GM12878 (cell line): ENCODE results near the gene CDKN2AIPNL. TPM values are rescaled to one million over a fixed set of nuclear protein-coding genes. Genes with fewer than 3 reads are reported as not detected.

Experiments
- ATAC-seq: fragments of 200-7000 bp; cut with Tn5 transposase; 3 replicates; pipeline ENCODE4 v1.9.1; 2020; ENCODE audit warnings: mild to moderate bottlenecking, moderate library complexity
- BruUV-seq: library from RNA; stranded (reverse); fragments of 400-500 nt; replicated peaks from 2 replicates; lab custom pipeline; 2021; lab: Mats Ljungman, UMichigan
- CTCF ChIA-PET: fragments of 300-600 bp; sonication (Branson Sonifier 250); formaldehyde crosslinking; extraction: SDS; loops from one replicate; lab custom pipeline; 2021; ENCODE audit warnings: inconsistent platforms; lab: Yijun Ruan, JAX
- POLR2A ChIA-PET: fragments of 350-600 bp; formaldehyde crosslinking; extraction: SDS; loops from one replicate; lab custom pipeline; 2021; ENCODE audit warnings: inconsistent platforms; lab: Charles Lee
- RAD21 ChIA-PET: fragments of 300-600 bp; sonication (Branson Sonifier 250); formaldehyde crosslinking; loops from one replicate; lab custom pipeline; 2023; ENCODE audit warnings: antibody characterized with exemption; ENCODE audit not compliant: unreplicated experiment; lab: Charles Lee
- SMC1A ChIA-PET: fragments of 300-600 bp; sonication (Branson Sonifier 250); formaldehyde crosslinking; loops from one replicate; lab custom pipeline; 2023; ENCODE audit not compliant: unreplicated experiment, uncharacterized antibody; lab: Charles Lee
- DNase-seq: peaks from one replicate; pipeline ENCODE4 v3.0.0-alpha.2; 2011; ENCODE audit warnings: low read depth, low spot score
- FAIRE-seq: peaks from 3 replicates; lab custom pipeline; 2011; peaks lifted over from hg19 to GRCh38; lab: Jason Lieb, UNC
- H2AFZ ChIP-seq: 2 replicates; pipeline ENCODE4 v1.6.0; 2011; ENCODE audit warnings: low read depth, low read length, control low read depth; ENCODE audit not compliant: control insufficient read depth
- H3K27ac ChIP-seq: 2 replicates; pipeline ENCODE4 v1.5.1; 2011; ENCODE audit warnings: control low read depth; ENCODE audit not compliant: control insufficient read depth, insufficient read depth
- H3K27me3 ChIP-seq, 2 experiments: replicated peaks in 1 of 2; 2 replicates each; pipeline versions ENCODE4 v1.6.0 to v1.6.1; 2011; ENCODE audit warnings: low read length in 1 of 2; ENCODE audit not compliant: control insufficient read depth in 2 of 2, insufficient read depth in 2 of 2
- H3K36me3 ChIP-seq, 2 experiments: 2 replicates each; pipeline ENCODE4 v1.5.1; 2011; ENCODE audit warnings: low read length in 1 of 2; ENCODE audit not compliant: control insufficient read depth in 2 of 2, insufficient read depth in 2 of 2
- H3K4me1 ChIP-seq: 2 replicates; pipeline ENCODE4 v1.6.1; 2011; ENCODE audit warnings: mild to moderate bottlenecking, low read length, moderate library complexity, mixed read lengths; ENCODE audit not compliant: control insufficient read depth, insufficient read depth
- H3K4me2 ChIP-seq: 2 replicates; pipeline ENCODE4 v1.6.0; 2011; ENCODE audit warnings: control low read depth; ENCODE audit not compliant: control insufficient read depth, insufficient read depth
- H3K4me3 ChIP-seq: fragments of 200-600 bp; sonication (generic); 2 replicates; pipeline ENCODE4 v1.5.1; 2016
- H3K79me2 ChIP-seq: 2 replicates; pipeline ENCODE4 v1.6.0; 2011; ENCODE audit warnings: low read length; ENCODE audit not compliant: control insufficient read depth, insufficient read depth
- H3K9ac ChIP-seq: 2 replicates; pipeline ENCODE4 v1.8.0; 2011; ENCODE audit warnings: low read length, control low read depth, mixed read lengths; ENCODE audit not compliant: control insufficient read depth, insufficient read depth
- H3K9me3 ChIP-seq: replicated peaks from 3 replicates; pipeline ENCODE4 v1.5.1; 2011; ENCODE audit warnings: mild to moderate bottlenecking, low read length; ENCODE audit not compliant: control insufficient read depth, insufficient read depth
- H4K20me1 ChIP-seq: 2 replicates; pipeline ENCODE4 v1.6.0; 2011; ENCODE audit not compliant: control insufficient read depth, insufficient read depth
- ASH2L ChIP-seq: fragments of 300-600, 200-600 bp; sonication (generic); IDR thresholded peaks from 2 replicates; pipeline ENCODE4 v1.6.1; 2017; ENCODE audit warnings: low read depth, mild to moderate bottlenecking, borderline replicate concordance
- BCL11A ChIP-seq: IDR thresholded peaks from 2 replicates; pipeline ENCODE4 v1.6.1; 2011; ENCODE audit warnings: low read depth, low read length
- BCL3 ChIP-seq: IDR thresholded peaks from 2 replicates; pipeline ENCODE4 v1.6.1; 2011; ENCODE audit warnings: borderline replicate concordance, low read depth, mild to moderate bottlenecking, moderate library complexity, low read length; ENCODE audit not compliant: insufficient read depth, poor library complexity, severe bottlenecking
- CEBPB ChIP-seq, 2 experiments: fragments of 150-350 bp in 1 of 2; IDR thresholded peaks; 2 replicates each; pipeline ENCODE4 v1.6.1; 2012 to 2014; ENCODE audit warnings: low read depth in 2 of 2, low read length in 2 of 2, borderline replicate concordance in 1 of 2, inconsistent platforms in 1 of 2
- CTCF ChIP-seq, 3 experiments: IDR thresholded peaks in 2 of 3; conservative IDR thresholded peaks in 1 of 3; 2 replicates each; pipeline ENCODE4 v1.5.1; 2011; ENCODE audit warnings: low read depth in 3 of 3, low read length in 3 of 3, mild to moderate bottlenecking in 3 of 3, control low read depth in 2 of 3, moderate library complexity in 2 of 3, inconsistent platforms in 1 of 3, mixed read lengths in 1 of 3; ENCODE audit not compliant: control insufficient read depth in 2 of 3, insufficient read depth in 1 of 3; ENCODE audit errors: extremely low read depth in 1 of 3
- EED ChIP-seq: sonication (generic); IDR thresholded peaks from 2 replicates; pipeline ENCODE4 v1.6.1; 2016; ENCODE audit warnings: antibody characterized with exemption, low read depth
- FOXM1 ChIP-seq: IDR thresholded peaks from 2 replicates; pipeline ENCODE4 v1.6.1; 2012; ENCODE audit warnings: low read depth, mild to moderate bottlenecking, inconsistent platforms, low read length, moderate library complexity
- LARP7 ChIP-seq: fragments of 450-650 bp; IDR thresholded peaks from 2 replicates; pipeline ENCODE4 v1.6.1; 2017; ENCODE audit warnings: mild to moderate bottlenecking
- RAD21 ChIP-seq: IDR thresholded peaks from 2 replicates; pipeline ENCODE4 v1.6.1; 2011; ENCODE audit warnings: mild to moderate bottlenecking, low read depth, low read length, moderate library complexity; ENCODE audit not compliant: insufficient read depth
- RAD51 ChIP-seq: fragments of 450-650 bp; IDR thresholded peaks from 2 replicates; pipeline ENCODE4 v1.6.1; 2016; ENCODE audit warnings: moderate library complexity, mild to moderate bottlenecking, inconsistent platforms
- SMARCA5 ChIP-seq: fragments of 450-650 bp; IDR thresholded peaks from 2 replicates; pipeline ENCODE4 v1.6.1; 2017; ENCODE audit warnings: mild to moderate bottlenecking
- TBL1XR1 ChIP-seq: IDR thresholded peaks from 2 replicates; pipeline ENCODE4 v1.6.1; 2012; ENCODE audit warnings: low read depth, low read length, improper control_type of control experiment
- ZZZ3 ChIP-seq: IDR thresholded peaks from 2 replicates; pipeline ENCODE4 v1.6.1; 2011; ENCODE audit warnings: low read depth; ENCODE audit not compliant: control insufficient read depth, insufficient read length
- WGBS: methylation state at CpG from one replicate; pipeline ENCODE4 v1.1.6; 2016; ENCODE audit warnings: low lambda C conversion rate; ENCODE audit not compliant: insufficient replicate concordance, insufficient coverage; ENCODE audit errors: missing lambda C conversion rate; 5-methylcytosine and 5-hydroxymethylcytosine counted together
- in situ Hi-C: fragments of 300-500 bp; cut with MboI; formaldehyde crosslinking; loops from 9 replicates; pipeline ENCODE4 v1.14.3; 2018; ENCODE audit warnings: mixed read lengths
- intact Hi-C: fragments of 100-400 bp; cut with micrococcal nuclease; formaldehyde crosslinking; loops from one replicate; pipeline ENCODE4 v1.14.2; 2022; ENCODE audit not compliant: unreplicated experiment
- polyA plus RNA-seq, 11 experiments: library from polyadenylated mRNA; depleted of rRNA in 4 of 11; unstranded in 6 of 11; stranded (reverse) in 5 of 11; fragments of >200 nt; fragmentation: Nextera tagmentation in 4 of 11; fragmentation: Illumina TruSeq in 1 of 11; extraction: Ambion mirVana in 4 of 11; extraction: Trizol in 1 of 11; gene quantifications; 1 replicate in 1 of 11; 2 replicates in 10 of 11; pipeline versions ENCODE4 v1.2.1 to v1.2.3, GENCODE V29; 2011 to 2016; ENCODE audit warnings: inconsistent platforms in 2 of 11, missing spikeins in 2 of 11, low read depth in 1 of 11
- total RNA-seq, 4 experiments: library from RNA; depleted of rRNA in 3 of 4; stranded (reverse); fragments of >200 nt in 3 of 4; fragmentation: Illumina TruSeq in 1 of 4; extraction: Trizol in 1 of 4; gene quantifications; 2 replicates each; pipeline versions ENCODE4 v1.2.1 to v1.2.3, GENCODE V29; 2013 to 2021

Gene CDKN2AIPNL
- total and polyA plus RNA-seq, 10 of the 15 experiments (the other 5 are each of a cell fraction or from before 2014, with no cell fraction given): 23.5 to 72.0 (median 36.6) TPM

DNA sequence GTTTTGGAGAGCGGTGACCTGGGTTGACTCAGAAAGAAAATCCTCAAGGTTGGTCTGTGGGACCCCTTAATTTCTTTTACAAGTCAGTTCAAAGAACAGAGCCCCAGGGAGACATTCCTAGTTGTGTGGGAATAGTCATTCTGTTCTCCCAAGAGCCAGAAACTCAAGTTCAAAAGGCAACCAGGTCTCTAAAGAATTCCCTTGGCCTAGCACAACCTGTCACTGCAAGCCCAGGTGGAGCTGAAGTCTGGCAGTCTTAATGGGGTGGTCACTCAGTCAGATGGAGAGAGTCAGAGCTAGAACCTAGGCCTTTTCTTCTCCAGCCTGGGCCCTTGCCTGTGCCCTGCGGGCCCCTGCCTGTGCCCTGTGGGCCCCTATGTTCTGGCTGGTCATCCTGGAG, 37.5 kb upstream of the CDKN2AIPNL start:
- Histone ChIP-seq H3K27ac (no peak overlapping the region), H3K9me3 (no peaks in the 10 kb centered on the region), H3K79me2 (no peaks in the 10 kb centered on the region), H3K4me1 (peaks cover 4% of the 10 kb centered on the region; the same call in 1 of the 2 replicates), H3K36me3 (no peaks in the 10 kb centered on the region), H3K9ac (no peak overlapping the region), H3K27me3 (no peaks in the 10 kb centered on the region), H3K4me2 (no peak overlapping the region), H2AFZ (no peak overlapping the region), H3K4me3 (no peak overlapping the region), H4K20me1 (no peaks in the 10 kb centered on the region)
- SMC1A ChIA-PET: interaction anchor here (1.1 to 4.5 kb wide), 3 partner anchors 12 to 54 kb away, joined by 3 to 20 read pairs (median 5); no protein-coding TSS in a partner anchor
- intact Hi-C loops (no loop called here), in situ Hi-C loops (no loop called here)
- WGBS: 50% methylated on average over 2 of the region's 2 CpGs
- POLR2A ChIA-PET: interaction anchor here (1.1 kb wide), 1 partner anchor 16 kb away, joined by 7 read pairs; no protein-coding TSS in a partner anchor
- CTCF ChIA-PET: interaction anchor here (1.1 to 2.5 kb wide), 3 partner anchors 12 to 129 kb away, joined by 4 to 7 read pairs (median 5); partner anchors contain the start of gene CDKN2AIPNL
- RAD21 ChIA-PET: no interaction called here
- ATAC-seq (no peak), DNase-seq (no peak), FAIRE-seq (no peak)
- TF ChIP-seq RAD21 (no peak), CTCF (IDR thresholded peaks at IDR 0.05 in 2 of 3, conservative IDR thresholded peaks at IDR 0.05 in 1 of 3; ENCODE audit: control insufficient read depth in 2 of 3, extremely low read depth in 1 of 3, insufficient read depth in 1 of 3, low read depth in 3 of 3, low read length in 3 of 3) (no peak), EED (no peak), CEBPB (IDR thresholded peaks at IDR 0.05; ENCODE audit: borderline replicate concordance in 1 of 2, low read depth in 2 of 2, low read length in 2 of 2) (no peak), ZZZ3 (no peak), TBL1XR1 (no peak), BCL3 (no peak), SMARCA5 (no peak), LARP7 (no peak), BCL11A (no peak), RAD51 (no peak), ASH2L (no peak), FOXM1 (no peak)
- BruUV-seq: no TSS peak
